Breast epithelium (tissue), 4 donors: ENCODE data around the gene KMO. TPM values are rescaled to one million over a fixed set of nuclear protein-coding genes. Genes with fewer than 3 reads are reported as not detected.
A peak's percentile ranks its signal among the peaks of the same experiment; 100 is the strongest.

Experiments used
- DNase-seq, 2 donors: peaks; one replicate each; pipeline ENCODE4 v3.0.0-alpha.2; 2019; ENCODE audit warnings: low spot score in 2 of 2
- H3K27ac ChIP-seq, 2 donors: fragments of 200-600 bp; sonication (generic) in 1 of 2; one replicate each; pipeline ENCODE4 v1.5.1; 2016 to 2019; ENCODE audit warnings: mild to moderate bottlenecking in 1 of 2
- H3K27me3 ChIP-seq, 2 donors: fragments of 200-600 bp; sonication (generic) in 1 of 2; one replicate each; pipeline versions ENCODE4 v1.5.1 to v1.6.0; 2017 to 2019; ENCODE audit warnings: control low read depth in 1 of 2, mild to moderate bottlenecking in 1 of 2
- H3K36me3 ChIP-seq: fragments of 200-600 bp; one replicate; pipeline ENCODE4 v1.5.1; 2019
- H3K4me1 ChIP-seq, 2 donors: fragments of 200-600 bp; sonication (generic); one replicate each; pipeline ENCODE4 v1.5.1; 2016 to 2019; ENCODE audit warnings: control low read depth in 1 of 2
- H3K4me3 ChIP-seq, 3 donors: fragments of 200-600 bp; sonication (generic); 1 replicate in 2 of 3; 2 replicates in 1 of 3; pipeline ENCODE4 v1.5.1; 2016 to 2019; ENCODE audit warnings: mild to moderate bottlenecking in 3 of 3, moderate library complexity in 2 of 3
- H3K9me3 ChIP-seq, 2 donors: fragments of 200-600 bp; sonication (generic) in 1 of 2; one replicate each; pipeline ENCODE4 v1.5.1; 2016 to 2019; ENCODE audit warnings: control low read depth in 1 of 2
- POLR2A ChIP-seq: fragments of 450-650 bp; IDR thresholded peaks from one replicate; pipeline ENCODE4 v1.6.1; 2016; ENCODE audit warnings: antibody characterized with exemption, mild to moderate bottlenecking, moderate library complexity
- POLR2AphosphoS5 ChIP-seq, 3 donors: sonication (generic); formaldehyde crosslinking; IDR thresholded peaks; one replicate each; pipeline ENCODE4 v1.6.1; 2017; ENCODE audit warnings: antibody characterized with exemption in 3 of 3
- intact Hi-C: fragments of 100-400 bp; cut with DNase I; formaldehyde crosslinking; loops from one replicate; pipeline ENCODE4 v1.15.1; 2023; ENCODE audit warnings: low total_unique reads
- total RNA-seq, 3 donors: library from RNA; depleted of rRNA; stranded (reverse); fragments of >200 nt; gene quantifications; one replicate each; pipeline ENCODE4 v1.1.0, GENCODE V29; 2016
- TF ChIP-seq, protein P1 (sequence below), 3 donors: fragments of 450-650 bp; IDR thresholded peaks; one replicate each; pipeline ENCODE4 v1.5.1; 2016 to 2017; ENCODE audit warnings: antibody characterized with exemption in 3 of 3, mild to moderate bottlenecking in 3 of 3, moderate library complexity in 3 of 3

Gene KMO
- total RNA-seq, 3 donors from 2014 or later = 1.1 to 4.3 (median 1.9) TPM

- no peak for DNase-seq
- TF ChIP-seq POLR2A (no peak), POLR2AphosphoS5 (IDR thresholded peaks at IDR 0.05) (no peak)
- TF ChIP-seq, protein P1, sequence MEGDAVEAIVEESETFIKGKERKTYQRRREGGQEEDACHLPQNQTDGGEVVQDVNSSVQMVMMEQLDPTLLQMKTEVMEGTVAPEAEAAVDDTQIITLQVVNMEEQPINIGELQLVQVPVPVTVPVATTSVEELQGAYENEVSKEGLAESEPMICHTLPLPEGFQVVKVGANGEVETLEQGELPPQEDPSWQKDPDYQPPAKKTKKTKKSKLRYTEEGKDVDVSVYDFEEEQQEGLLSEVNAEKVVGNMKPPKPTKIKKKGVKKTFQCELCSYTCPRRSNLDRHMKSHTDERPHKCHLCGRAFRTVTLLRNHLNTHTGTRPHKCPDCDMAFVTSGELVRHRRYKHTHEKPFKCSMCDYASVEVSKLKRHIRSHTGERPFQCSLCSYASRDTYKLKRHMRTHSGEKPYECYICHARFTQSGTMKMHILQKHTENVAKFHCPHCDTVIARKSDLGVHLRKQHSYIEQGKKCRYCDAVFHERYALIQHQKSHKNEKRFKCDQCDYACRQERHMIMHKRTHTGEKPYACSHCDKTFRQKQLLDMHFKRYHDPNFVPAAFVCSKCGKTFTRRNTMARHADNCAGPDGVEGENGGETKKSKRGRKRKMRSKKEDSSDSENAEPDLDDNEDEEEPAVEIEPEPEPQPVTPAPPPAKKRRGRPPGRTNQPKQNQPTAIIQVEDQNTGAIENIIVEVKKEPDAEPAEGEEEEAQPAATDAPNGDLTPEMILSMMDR (IDR thresholded peaks at IDR 0.05) = no peak
- no peaks in the 10 kb centered on the region for H3K9me3 ChIP-seq
- intact Hi-C loops = no loop called here
- H3K27ac ChIP-seq = peak overlapping the region in 1 of 2 donors; percentile 76
- no peaks in the 10 kb centered on the region for H3K4me1 ChIP-seq
- H3K4me3 ChIP-seq = no peak overlapping the region
- no peaks in the 10 kb centered on the region for H3K27me3 ChIP-seq
- H3K36me3 ChIP-seq = no peaks in the 10 kb centered on the region
Observed at GRCh38 chr1:241592273-241592958, 60.2 kb downstream of the KMO start.

- Histone ChIP-seq H3K27ac (no peak overlapping the region), H3K4me1 (no peaks in the 10 kb centered on the region), H3K9me3 (no peaks in the 10 kb centered on the region), H3K36me3 (no peaks in the 10 kb centered on the region), H3K4me3 (no peak overlapping the region), H3K27me3 (no peaks in the 10 kb centered on the region)
- TF ChIP-seq POLR2AphosphoS5 (IDR thresholded peaks at IDR 0.05) (no peak), POLR2A (no peak)
- TF ChIP-seq, protein P1 (IDR thresholded peaks at IDR 0.05) = no peak
- intact Hi-C loops = no loop called here
- no peak for DNase-seq
Observed at GRCh38 chr1:241593186-241593585, 61.0 kb downstream of the KMO start.

DNA sequence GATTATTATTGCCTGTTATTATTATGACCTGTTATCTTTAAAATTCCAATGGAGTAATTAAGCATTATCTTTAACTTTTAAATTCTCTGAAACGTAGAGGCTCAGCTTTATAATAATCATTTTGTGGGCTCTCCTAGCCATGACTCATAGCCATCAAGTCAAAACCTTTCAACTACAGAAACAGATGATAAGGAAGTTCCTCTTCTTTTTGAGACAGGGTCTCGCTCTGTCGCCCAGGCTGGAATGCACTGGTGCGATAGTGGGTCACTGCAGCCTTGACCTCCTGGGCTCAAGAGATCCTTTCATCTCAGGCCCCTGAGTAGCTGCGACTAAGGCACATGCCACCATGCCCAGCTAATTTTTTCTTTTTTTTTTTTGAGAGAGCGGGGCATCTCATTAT, 64.5 kb downstream of the KMO start:
- Histone ChIP-seq H3K27ac (no peak overlapping the region), H3K27me3 (no peaks in the 10 kb centered on the region), H3K4me3 (no peak overlapping the region), H3K9me3 (no peaks in the 10 kb centered on the region), H3K36me3 (no peaks in the 10 kb centered on the region), H3K4me1 (no peaks in the 10 kb centered on the region)
- no peak for DNase-seq
- TF ChIP-seq, protein P1 (IDR thresholded peaks at IDR 0.05) = no peak
- TF ChIP-seq POLR2A = no peak
- TF ChIP-seq POLR2AphosphoS5 (IDR thresholded peaks at IDR 0.05) = no peak
- intact Hi-C loops = no loop called here

- Histone ChIP-seq H3K9me3 (no peaks in the 10 kb centered on the region), H3K4me3 (no peak overlapping the region), H3K27me3 (no peaks in the 10 kb centered on the region), H3K4me1 (no peaks in the 10 kb centered on the region), H3K27ac (no peak overlapping the region), H3K36me3 (no peaks in the 10 kb centered on the region)
- intact Hi-C loops = no loop called here
- no peak for DNase-seq
- TF ChIP-seq POLR2A (no peak), POLR2AphosphoS5 (IDR thresholded peaks at IDR 0.05) (no peak)
- TF ChIP-seq, protein P1 (IDR thresholded peaks at IDR 0.05) = no peak
Observed at GRCh38 chr1:241598249-241598648, 66.1 kb downstream of the KMO start.

- Histone ChIP-seq H3K27me3 (no peaks in the 10 kb centered on the region), H3K36me3 (no peaks in the 10 kb centered on the region), H3K4me3 (no peak overlapping the region), H3K4me1 (no peaks in the 10 kb centered on the region), H3K27ac (no peak overlapping the region), H3K9me3 (no peaks in the 10 kb centered on the region)
- intact Hi-C loops = no loop called here
- no peak for TF ChIP-seq POLR2AphosphoS5 (IDR thresholded peaks at IDR 0.05)
- TF ChIP-seq, protein P1 (IDR thresholded peaks at IDR 0.05) = no peak
- no peak for TF ChIP-seq POLR2A
- no peak for DNase-seq
Observed at GRCh38 chr1:241600496-241600901, 68.3 kb downstream of the KMO start.
